HL-60 (cell line): Measurements from ENCODE around the gene DDC.

ENCODE experiments used
- DNase-seq, 2 experiments: peaks; one replicate each; pipeline ENCODE4 v3.0.0-alpha.2; 2010 to 2020; ENCODE audit warnings: low read depth in 1 of 2, low spot score in 1 of 2
- H3K27ac ChIP-seq: fragments of 250-450 bp; sonication (Bioruptor Pico); replicated peaks from 2 replicates; pipeline ENCODE4 v1.5.1; 2020; ENCODE audit warnings: mild to moderate bottlenecking, moderate library complexity
- H3K27me3 ChIP-seq: fragments of 250-450 bp; sonication (Bioruptor Pico); 2 replicates; pipeline ENCODE4 v1.5.1; 2021; ENCODE audit warnings: mild to moderate bottlenecking, moderate library complexity; ENCODE audit not compliant: insufficient read depth, poor library complexity, severe bottlenecking
- H3K4me3 ChIP-seq: replicated peaks from 2 replicates; pipeline ENCODE4 v1.5.1; 2011; ENCODE audit warnings: mild to moderate bottlenecking, control low read depth, low read length; ENCODE audit not compliant: insufficient read depth
- GABPA ChIP-seq: IDR thresholded peaks from 2 replicates; pipeline ENCODE4 v1.6.1; 2012; ENCODE audit warnings: low read depth
- POLR2AphosphoS5 ChIP-seq: IDR thresholded peaks from 2 replicates; pipeline ENCODE4 v1.6.1; 2012; ENCODE audit warnings: low read depth
- SPI1 ChIP-seq: IDR thresholded peaks from 2 replicates; pipeline ENCODE4 v1.6.1; 2012; ENCODE audit warnings: low read depth, mild to moderate bottlenecking, borderline replicate concordance
- TF ChIP-seq, protein P1 (sequence below): IDR thresholded peaks from 2 replicates; pipeline ENCODE4 v1.6.1; 2012; ENCODE audit warnings: low read depth; ENCODE audit not compliant: insufficient replicate concordance
- TF ChIP-seq, protein P2 (sequence below): IDR thresholded peaks from one replicate; pipeline ENCODE4 v1.5.1; 2011; ENCODE audit warnings: low read length, control low read depth, inconsistent platforms; ENCODE audit not compliant: insufficient read depth

The DDC gene

DNA sequence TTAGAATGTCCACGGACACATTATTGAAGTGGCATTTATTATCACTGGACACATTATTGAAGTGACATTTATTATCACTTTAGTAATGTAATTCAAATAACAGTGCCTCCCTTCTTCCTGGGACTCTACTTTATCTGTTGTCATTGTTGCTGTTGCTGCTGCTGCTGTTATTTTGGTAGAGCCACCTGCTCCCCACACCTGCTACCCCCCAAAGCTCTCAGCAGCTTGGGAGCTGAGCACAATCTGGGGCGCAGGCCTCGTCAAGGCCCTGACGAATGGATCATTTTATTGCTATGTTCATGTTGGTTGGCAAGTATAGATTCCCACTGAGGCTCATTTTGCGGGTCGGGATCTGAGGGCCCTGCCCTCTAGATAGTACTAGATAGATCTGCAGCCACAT, 139.9 kb downstream of the DDC start:
- TF ChIP-seq, protein P1, sequence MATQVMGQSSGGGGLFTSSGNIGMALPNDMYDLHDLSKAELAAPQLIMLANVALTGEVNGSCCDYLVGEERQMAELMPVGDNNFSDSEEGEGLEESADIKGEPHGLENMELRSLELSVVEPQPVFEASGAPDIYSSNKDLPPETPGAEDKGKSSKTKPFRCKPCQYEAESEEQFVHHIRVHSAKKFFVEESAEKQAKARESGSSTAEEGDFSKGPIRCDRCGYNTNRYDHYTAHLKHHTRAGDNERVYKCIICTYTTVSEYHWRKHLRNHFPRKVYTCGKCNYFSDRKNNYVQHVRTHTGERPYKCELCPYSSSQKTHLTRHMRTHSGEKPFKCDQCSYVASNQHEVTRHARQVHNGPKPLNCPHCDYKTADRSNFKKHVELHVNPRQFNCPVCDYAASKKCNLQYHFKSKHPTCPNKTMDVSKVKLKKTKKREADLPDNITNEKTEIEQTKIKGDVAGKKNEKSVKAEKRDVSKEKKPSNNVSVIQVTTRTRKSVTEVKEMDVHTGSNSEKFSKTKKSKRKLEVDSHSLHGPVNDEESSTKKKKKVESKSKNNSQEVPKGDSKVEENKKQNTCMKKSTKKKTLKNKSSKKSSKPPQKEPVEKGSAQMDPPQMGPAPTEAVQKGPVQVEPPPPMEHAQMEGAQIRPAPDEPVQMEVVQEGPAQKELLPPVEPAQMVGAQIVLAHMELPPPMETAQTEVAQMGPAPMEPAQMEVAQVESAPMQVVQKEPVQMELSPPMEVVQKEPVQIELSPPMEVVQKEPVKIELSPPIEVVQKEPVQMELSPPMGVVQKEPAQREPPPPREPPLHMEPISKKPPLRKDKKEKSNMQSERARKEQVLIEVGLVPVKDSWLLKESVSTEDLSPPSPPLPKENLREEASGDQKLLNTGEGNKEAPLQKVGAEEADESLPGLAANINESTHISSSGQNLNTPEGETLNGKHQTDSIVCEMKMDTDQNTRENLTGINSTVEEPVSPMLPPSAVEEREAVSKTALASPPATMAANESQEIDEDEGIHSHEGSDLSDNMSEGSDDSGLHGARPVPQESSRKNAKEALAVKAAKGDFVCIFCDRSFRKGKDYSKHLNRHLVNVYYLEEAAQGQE = no peak
- TF ChIP-seq POLR2AphosphoS5 (no peak), GABPA (no peak), SPI1 (no peak)
- TF ChIP-seq, protein P2, sequence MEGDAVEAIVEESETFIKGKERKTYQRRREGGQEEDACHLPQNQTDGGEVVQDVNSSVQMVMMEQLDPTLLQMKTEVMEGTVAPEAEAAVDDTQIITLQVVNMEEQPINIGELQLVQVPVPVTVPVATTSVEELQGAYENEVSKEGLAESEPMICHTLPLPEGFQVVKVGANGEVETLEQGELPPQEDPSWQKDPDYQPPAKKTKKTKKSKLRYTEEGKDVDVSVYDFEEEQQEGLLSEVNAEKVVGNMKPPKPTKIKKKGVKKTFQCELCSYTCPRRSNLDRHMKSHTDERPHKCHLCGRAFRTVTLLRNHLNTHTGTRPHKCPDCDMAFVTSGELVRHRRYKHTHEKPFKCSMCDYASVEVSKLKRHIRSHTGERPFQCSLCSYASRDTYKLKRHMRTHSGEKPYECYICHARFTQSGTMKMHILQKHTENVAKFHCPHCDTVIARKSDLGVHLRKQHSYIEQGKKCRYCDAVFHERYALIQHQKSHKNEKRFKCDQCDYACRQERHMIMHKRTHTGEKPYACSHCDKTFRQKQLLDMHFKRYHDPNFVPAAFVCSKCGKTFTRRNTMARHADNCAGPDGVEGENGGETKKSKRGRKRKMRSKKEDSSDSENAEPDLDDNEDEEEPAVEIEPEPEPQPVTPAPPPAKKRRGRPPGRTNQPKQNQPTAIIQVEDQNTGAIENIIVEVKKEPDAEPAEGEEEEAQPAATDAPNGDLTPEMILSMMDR = no peak
- Histone ChIP-seq H3K4me3 (no peak overlapping the region), H3K27me3 (no peaks in the 10 kb centered on the region), H3K27ac (no peak overlapping the region)
- DNase-seq = no peak

DNA sequence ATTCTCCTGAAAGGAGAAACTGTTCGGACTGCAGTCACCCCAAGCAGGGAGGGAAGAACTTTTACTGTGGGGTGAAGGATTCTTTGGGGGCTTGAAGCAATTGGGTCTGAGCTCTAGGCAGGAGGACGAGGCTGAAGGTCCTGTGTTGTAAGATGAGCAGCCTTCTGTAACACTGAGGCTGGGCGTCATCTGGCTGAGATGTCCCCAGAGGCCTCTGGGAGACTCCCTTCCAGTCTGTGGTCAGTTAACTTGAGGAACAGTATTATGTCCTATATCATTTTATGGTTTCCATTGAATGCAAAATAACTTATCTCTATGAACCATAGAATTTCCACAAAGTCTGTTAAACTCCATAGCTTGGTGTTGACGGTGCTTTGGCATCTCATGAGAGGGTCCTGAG, 141.3 kb downstream of the DDC start:
- Histone ChIP-seq H3K27me3 (no peaks in the 10 kb centered on the region), H3K4me3 (no peak overlapping the region), H3K27ac (no peak overlapping the region)
- no peak for DNase-seq
- no peak for TF ChIP-seq SPI1
- no peak for TF ChIP-seq POLR2AphosphoS5
- TF ChIP-seq GABPA = no peak
- TF ChIP-seq, protein P1 = no peak
- TF ChIP-seq, protein P2 = no peak

DNA sequence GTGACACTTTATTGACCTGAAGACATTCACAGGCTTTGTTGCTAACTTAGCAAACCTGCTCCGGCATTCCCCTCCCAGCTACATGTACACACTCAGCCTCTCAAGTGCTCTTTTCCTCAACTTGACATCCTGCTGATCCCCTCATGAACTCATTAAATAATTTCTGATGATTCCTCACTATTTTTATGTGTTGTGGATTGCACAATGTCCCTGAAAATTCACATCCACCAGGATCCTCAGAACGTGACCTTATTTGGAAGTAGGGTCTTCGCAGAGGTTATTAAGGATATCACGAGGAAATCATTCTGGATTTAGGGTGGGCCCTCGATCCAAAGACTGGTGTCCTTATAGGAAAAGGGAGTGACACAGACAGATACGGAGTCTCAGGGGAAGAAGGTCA, 142.3 kb downstream of the DDC start:
- H3K4me3 ChIP-seq = no peak overlapping the region
- H3K27me3 ChIP-seq = no peaks in the 10 kb centered on the region
- H3K27ac ChIP-seq = no peak overlapping the region
- TF ChIP-seq, protein P2 = no peak
- no peak for TF ChIP-seq POLR2AphosphoS5
- TF ChIP-seq SPI1 = no peak
- TF ChIP-seq GABPA = no peak
- no peak for DNase-seq

DNA sequence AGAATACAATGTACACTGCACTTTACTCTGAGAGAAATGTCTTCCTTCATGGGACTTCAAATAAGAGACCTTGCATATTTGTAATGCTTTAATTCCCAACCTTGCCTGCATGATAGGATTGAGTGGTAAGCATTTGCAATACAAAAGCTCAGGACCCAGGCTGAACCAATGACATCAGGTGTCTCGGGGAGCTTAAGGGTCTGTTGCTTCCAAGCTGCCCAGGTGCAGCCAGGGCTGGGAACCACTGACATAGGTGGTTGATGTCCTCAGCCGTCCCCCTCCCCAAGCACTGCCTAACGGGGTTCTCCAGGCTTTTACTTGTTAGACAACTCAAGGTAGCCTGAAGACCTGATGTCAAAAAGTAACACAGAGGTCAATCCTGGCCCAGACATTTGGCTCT, 144.2 kb downstream of the DDC start:
- Histone ChIP-seq H3K4me3 (no peak overlapping the region), H3K27ac (no peak overlapping the region), H3K27me3 (no peaks in the 10 kb centered on the region)
- TF ChIP-seq, protein P2 = no peak
- TF ChIP-seq, protein P1 = no peak
- TF ChIP-seq POLR2AphosphoS5 (no peak), SPI1 (no peak)
- no peak for DNase-seq
